NCI-H82 treated with DMSO at 0.1 percent for 48 hours (cell line): Measurements from ENCODE around the gene MYO1H.

Experiments used
- DNase-seq: peaks from one replicate; lab custom pipeline; 2025; ENCODE audit not compliant: unreplicated experiment; lab: John Stamatoyannopoulos, UW

Gene MYO1H

GRCh38 chr12:109489016-109489954, 141.6 kb downstream of the MYO1H start:
- DNase-seq, result no peak

- DNase-seq, result no peak
Measured at GRCh38 chr12:109489955-109490565, 142.4 kb downstream of the MYO1H start.

GRCh38 chr12:109491671-109492070, 144.0 kb downstream of the MYO1H start:
- no peak for DNase-seq

GRCh38 chr12:109492371-109492770, 144.7 kb downstream of the MYO1H start:
- DNase-seq, result no peak

- DNase-seq, result no peak
Measured at GRCh38 chr12:109493090-109493489, 145.4 kb downstream of the MYO1H start.

- DNase-seq, result no peak
Measured at GRCh38 chr12:109493938-109494337, 146.2 kb downstream of the MYO1H start.

GRCh38 chr12:109494348-109494881, 146.7 kb downstream of the MYO1H start:
- DNase-seq, result no peak

GRCh38 chr12:109495012-109495411, 147.3 kb downstream of the MYO1H start:
- DNase-seq, result no peak

GRCh38 chr12:109496306-109496705, 148.6 kb downstream of the MYO1H start:
- DNase-seq, result no peak

- DNase-seq, result no peak
Measured at GRCh38 chr12:109497675-109498074, 150.0 kb downstream of the MYO1H start.
